Activated CD8-positive, alpha-beta memory T cell treated with anti-CD3 and anti-CD28 coated beads, Interleukin-2, amount 10 ng/mL, durations not matched to agents 7 days and 5 days (primary cell): Measurements from ENCODE around the gene FCHSD2. TPM values are rescaled to one million over a fixed set of nuclear protein-coding genes. Genes with fewer than 3 reads are reported as not detected.

Experiments used
- ATAC-seq: fragments of 150-1000 bp; cut with Tn5 transposase; one replicate; pipeline ENCODE4 v1.10.0; 2021; ENCODE audit warnings: moderate library complexity
- CTCF ChIA-PET: fragments of 350-600 bp; sonication (Branson Sonifier 250); formaldehyde crosslinking; loops from one replicate; lab custom pipeline; 2021; ENCODE audit warnings: antibody characterized with exemption; lab: Charles Lee
- DNase-seq: peaks from one replicate; pipeline ENCODE4 v3.0.0-alpha.2; 2020
- H3K27ac Mint-ChIP-seq: one replicate; pipeline ENCODE4 v1.8.0; 2021; ENCODE audit warnings: mild to moderate bottlenecking, mixed read lengths
- H3K27me3 Mint-ChIP-seq: one replicate; pipeline ENCODE4 v1.8.0; 2021; ENCODE audit warnings: mixed read lengths
- H3K36me3 Mint-ChIP-seq: one replicate; pipeline ENCODE4 v1.8.0; 2021; ENCODE audit warnings: mild to moderate bottlenecking, mixed read lengths
- H3K4me1 Mint-ChIP-seq: one replicate; pipeline ENCODE4 v1.8.0; 2021; ENCODE audit warnings: mixed read lengths
- H3K4me3 Mint-ChIP-seq: one replicate; pipeline ENCODE4 v1.8.0; 2021; ENCODE audit warnings: mild to moderate bottlenecking, moderate library complexity, mixed read lengths
- H3K9me3 Mint-ChIP-seq: one replicate; pipeline ENCODE4 v1.8.0; 2022; ENCODE audit warnings: low read depth, mixed read lengths
- total RNA-seq, 2 experiments: library from RNA; stranded (reverse); gene quantifications; one replicate each; pipeline ENCODE4 v1.2.3, GENCODE V29; 2021

Gene FCHSD2
- total RNA-seq, 2 experiments from 2014 or later, result 42.1 to 71.0 TPM

DNA sequence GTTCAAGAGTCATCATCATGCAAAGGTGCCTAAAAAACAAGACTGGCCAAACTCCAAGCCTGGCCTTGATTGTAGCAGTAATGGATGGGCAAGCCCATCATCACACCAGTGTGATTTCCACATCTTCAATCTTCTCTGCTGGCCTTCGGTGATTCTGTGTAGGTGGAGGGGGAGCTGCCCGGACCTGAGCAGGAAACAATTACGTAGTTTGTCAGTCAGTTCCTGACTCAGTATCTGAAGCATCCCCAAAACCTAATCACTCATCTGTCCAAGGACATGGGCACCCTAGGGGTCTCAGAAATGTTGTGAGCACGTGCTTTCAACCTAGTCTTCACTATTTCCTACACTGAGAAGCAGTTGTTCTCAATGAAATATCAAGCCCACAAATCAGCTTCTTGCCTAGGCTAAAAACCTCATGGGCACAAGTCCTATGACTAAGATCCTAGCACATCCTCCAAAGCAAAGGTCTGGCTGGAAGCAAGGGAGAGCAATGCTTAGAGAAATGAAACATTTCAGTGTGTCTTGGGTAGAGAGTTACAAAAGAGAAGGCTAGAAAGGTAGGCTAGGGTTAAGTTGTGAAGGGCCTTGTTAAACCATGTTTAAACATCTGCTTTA is 303.3 kb downstream of the FCHSD2 start:
- H3K27me3 Mint-ChIP-seq, result no peaks in the 10 kb centered on the region
- no peak overlapping the region for H3K27ac Mint-ChIP-seq
- no peaks in the 10 kb centered on the region for H3K9me3 Mint-ChIP-seq
- DNase-seq (no peak), ATAC-seq (no peak)
- H3K36me3 Mint-ChIP-seq, result peaks cover 32% of the 10 kb centered on the region
- peaks cover 23% of the 10 kb centered on the region for H3K4me1 Mint-ChIP-seq
- CTCF ChIA-PET, result interaction anchor here (1.6 to 2.4 kb wide), 2 partner anchors 7 to 304 kb away, joined by 3 to 12 read pairs; partner anchors contain the start of gene FCHSD2
- H3K4me3 Mint-ChIP-seq, result no peak overlapping the region

GRCh38 chr11:72836111-72836510 is 306.0 kb downstream of the FCHSD2 start:
- ATAC-seq (no peak), DNase-seq (no peak)
- H3K27me3 Mint-ChIP-seq, result no peaks in the 10 kb centered on the region
- H3K4me3 Mint-ChIP-seq, result no peak overlapping the region
- H3K27ac Mint-ChIP-seq, result peak overlapping the region; percentile 35
- no peaks in the 10 kb centered on the region for H3K9me3 Mint-ChIP-seq
- peaks cover 25% of the 10 kb centered on the region for H3K4me1 Mint-ChIP-seq
- CTCF ChIA-PET, result interaction anchor here (0.6 to 1.0 kb wide), 6 partner anchors 8 to 347 kb away, joined by 3 read pairs; no protein-coding TSS in a partner anchor
- peaks cover 23% of the 10 kb centered on the region for H3K36me3 Mint-ChIP-seq

DNA sequence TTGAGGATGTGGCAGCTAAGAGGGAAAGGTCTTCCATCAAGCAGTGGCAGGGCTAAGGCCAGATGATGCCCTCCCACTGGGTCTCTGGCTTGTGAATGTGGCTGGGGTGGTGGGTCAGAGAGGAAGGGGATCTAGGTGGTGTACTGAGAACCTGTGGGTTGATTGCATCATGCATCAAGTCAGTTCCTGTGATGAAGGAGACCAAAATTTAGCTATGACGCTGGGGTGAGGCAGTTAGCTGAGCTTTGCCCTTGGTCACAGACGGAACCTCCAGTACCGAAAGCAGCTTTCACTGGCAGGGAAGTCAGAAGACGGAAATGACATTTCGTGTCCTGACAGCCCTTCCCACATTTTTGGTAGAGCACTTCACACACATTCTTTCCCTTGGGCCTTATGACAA is 307.2 kb downstream of the FCHSD2 start:
- ATAC-seq, result no peak
- Mint-ChIP-seq H3K36me3 (peaks cover 20% of the 10 kb centered on the region), H3K9me3 (no peaks in the 10 kb centered on the region), H3K4me1 (peaks cover 25% of the 10 kb centered on the region), H3K27ac (peak overlapping the region; percentile 63), H3K4me3 (no peak overlapping the region), H3K27me3 (no peaks in the 10 kb centered on the region)
- CTCF ChIA-PET, result no interaction called here
- no peak for DNase-seq

GRCh38 chr11:72833811-72834493 is 308.2 kb downstream of the FCHSD2 start:
- no peak for ATAC-seq
- Mint-ChIP-seq H3K4me3 (no peak overlapping the region), H3K36me3 (peaks cover 18% of the 10 kb centered on the region), H3K9me3 (no peaks in the 10 kb centered on the region), H3K4me1 (peaks cover 25% of the 10 kb centered on the region), H3K27ac (no peak overlapping the region), H3K27me3 (no peaks in the 10 kb centered on the region)
- CTCF ChIA-PET, result interaction anchor here (1.0 to 1.5 kb wide), 4 partner anchors 21 to 343 kb away, joined by 3 to 4 read pairs (median 4); no protein-coding TSS in a partner anchor
- DNase-seq, result no peak

DNA sequence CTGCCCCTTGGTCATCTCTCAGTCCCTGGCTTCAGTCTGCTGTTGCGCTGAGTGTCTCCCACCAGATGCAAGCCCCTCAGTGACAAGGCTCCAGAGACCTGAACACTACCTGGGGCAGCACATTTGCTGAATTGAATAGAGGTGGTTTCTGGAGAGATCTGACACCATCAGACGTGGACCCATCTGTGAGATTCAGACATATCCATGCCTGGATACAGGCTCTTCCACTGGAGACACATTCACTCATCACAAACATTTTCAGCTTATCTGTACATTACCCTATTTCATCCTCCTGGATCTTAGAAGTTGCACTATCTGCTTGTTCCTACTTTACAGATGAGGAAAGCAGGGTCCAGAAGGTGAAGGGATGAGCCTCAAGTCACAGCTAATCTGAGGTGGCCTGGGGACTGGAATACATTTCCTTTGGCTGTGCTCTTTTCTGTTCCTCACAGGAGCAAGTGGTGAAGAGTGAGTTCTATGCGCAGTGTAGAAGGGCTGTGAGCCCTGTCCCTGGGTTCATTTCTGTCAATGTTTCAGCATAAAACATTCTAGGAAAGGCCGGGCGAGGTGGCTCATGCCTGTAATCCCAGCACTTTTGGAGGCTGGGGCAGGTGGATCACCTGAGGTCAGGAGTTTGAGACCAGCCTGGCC is 308.9 kb downstream of the FCHSD2 start:
- CTCF ChIA-PET, result interaction anchor here (1.0 to 3.4 kb wide), 7 partner anchors 20 to 410 kb away, joined by 3 to 58 read pairs (median 4); no protein-coding TSS in a partner anchor
- H3K27ac Mint-ChIP-seq, result peak overlapping the region; percentile 56
- H3K4me1 Mint-ChIP-seq, result peaks cover 27% of the 10 kb centered on the region
- no peak for ATAC-seq
- DNase-seq, result no peak
- H3K9me3 Mint-ChIP-seq, result no peaks in the 10 kb centered on the region
- H3K4me3 Mint-ChIP-seq, result no peak overlapping the region
- H3K27me3 Mint-ChIP-seq, result no peaks in the 10 kb centered on the region
- H3K36me3 Mint-ChIP-seq, result peaks cover 20% of the 10 kb centered on the region

DNA sequence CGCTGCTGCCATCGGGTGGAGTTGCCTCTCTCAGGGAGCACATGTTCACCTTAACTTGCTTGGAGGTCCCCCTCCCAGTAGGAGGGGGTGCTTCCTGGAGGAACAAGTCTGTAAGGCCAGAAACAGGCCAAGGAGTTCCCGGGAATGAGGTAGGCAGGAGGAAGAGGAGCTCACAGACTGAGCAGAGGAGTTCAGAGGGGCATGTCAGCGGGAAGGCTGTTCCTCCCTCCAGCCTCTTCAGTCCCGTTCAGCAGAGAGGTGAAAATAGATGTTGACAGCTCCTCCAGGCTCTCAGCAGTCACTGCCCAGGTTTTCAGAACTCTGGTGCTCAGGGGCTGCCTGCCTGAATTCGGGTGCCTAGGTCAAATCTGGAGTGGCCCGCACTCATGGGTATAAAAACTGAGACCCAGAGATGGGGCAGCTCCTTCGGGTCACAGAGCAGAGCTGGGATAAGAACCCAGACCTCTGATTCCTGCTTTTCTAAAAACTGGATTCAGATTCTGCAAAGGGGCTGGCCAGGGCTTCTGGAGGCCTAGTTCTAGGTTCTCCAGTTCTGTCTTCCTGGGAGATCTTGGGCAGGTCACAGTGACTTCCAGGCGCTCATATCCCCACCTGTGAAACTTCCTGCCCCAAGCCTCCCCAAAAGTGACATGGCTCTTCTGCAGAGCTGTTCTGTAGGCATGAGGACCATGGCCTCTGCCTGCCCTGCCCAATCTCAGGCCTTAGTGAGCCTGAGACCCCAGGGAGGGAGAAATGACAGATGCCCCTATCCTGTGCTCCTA is 309.6 kb downstream of the FCHSD2 start:
- peaks cover 29% of the 10 kb centered on the region for H3K4me1 Mint-ChIP-seq
- no peak for DNase-seq
- no peaks in the 10 kb centered on the region for H3K27me3 Mint-ChIP-seq
- H3K36me3 Mint-ChIP-seq, result peaks cover 22% of the 10 kb centered on the region
- no peak overlapping the region for H3K4me3 Mint-ChIP-seq
- CTCF ChIA-PET, result interaction anchor here (0.5 to 3.4 kb wide), 22 partner anchors 8 to 503 kb away, joined by 3 to 58 read pairs (median 4); partner anchors contain the start of gene FCHSD2
- ATAC-seq, result no peak
- no peaks in the 10 kb centered on the region for H3K9me3 Mint-ChIP-seq
- H3K27ac Mint-ChIP-seq, result peak overlapping the region; percentile 56

GRCh38 chr11:72831521-72832300 is 310.4 kb downstream of the FCHSD2 start:
- ATAC-seq (peak; percentile 54), DNase-seq (peak; percentile 67)
- CTCF ChIA-PET, result interaction anchor here (0.5 to 3.4 kb wide), 25 partner anchors 8 to 504 kb away, joined by 3 to 58 read pairs (median 4); partner anchors contain the start of gene FCHSD2
- no peak overlapping the region for H3K4me3 Mint-ChIP-seq
- peaks cover 20% of the 10 kb centered on the region for H3K36me3 Mint-ChIP-seq
- no peaks in the 10 kb centered on the region for H3K9me3 Mint-ChIP-seq
- peaks cover 34% of the 10 kb centered on the region for H3K4me1 Mint-ChIP-seq
- H3K27ac Mint-ChIP-seq, result peak overlapping the region; percentile 37
- no peaks in the 10 kb centered on the region for H3K27me3 Mint-ChIP-seq

- no peak overlapping the region for H3K4me3 Mint-ChIP-seq
- H3K9me3 Mint-ChIP-seq, result no peaks in the 10 kb centered on the region
- H3K27me3 Mint-ChIP-seq, result no peaks in the 10 kb centered on the region
- H3K36me3 Mint-ChIP-seq, result peaks cover 20% of the 10 kb centered on the region
- peaks cover 29% of the 10 kb centered on the region for H3K4me1 Mint-ChIP-seq
- CTCF ChIA-PET, result interaction anchor here (1.9 to 3.4 kb wide), 3 partner anchors 8 to 348 kb away, joined by 8 to 58 read pairs (median 20); no protein-coding TSS in a partner anchor
- DNase-seq, result no peak
- H3K27ac Mint-ChIP-seq, result peak overlapping the region; percentile 17
- ATAC-seq, result no peak
These were observed 312.1 kb downstream of the FCHSD2 start for GRCh38 chr11:72829884-72830533.

DNA sequence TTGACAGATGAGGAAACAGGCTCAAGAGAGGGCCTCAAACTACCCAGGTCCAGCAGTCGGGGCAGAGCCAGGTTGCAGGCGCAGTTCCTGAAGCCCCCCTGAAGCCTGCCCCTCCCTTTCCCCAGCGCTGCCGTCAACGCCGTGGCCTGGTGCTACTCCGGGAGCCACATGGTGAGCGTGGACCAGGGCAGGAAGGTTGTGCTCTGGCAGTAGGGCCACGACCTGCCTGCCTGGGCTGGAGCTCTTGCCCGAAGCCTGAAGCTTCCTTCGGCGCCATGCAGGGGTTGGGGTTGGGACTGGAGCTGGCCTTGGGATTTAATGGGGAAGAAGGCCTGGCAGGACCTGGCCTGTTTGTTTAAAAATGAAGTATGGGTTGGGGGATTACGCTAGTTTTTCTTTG is 312.9 kb downstream of the FCHSD2 start:
- H3K36me3 Mint-ChIP-seq, result peaks cover 20% of the 10 kb centered on the region
- no peaks in the 10 kb centered on the region for H3K27me3 Mint-ChIP-seq
- peaks cover 21% of the 10 kb centered on the region for H3K4me1 Mint-ChIP-seq
- peak overlapping the region; percentile 17 for H3K27ac Mint-ChIP-seq
- no peaks in the 10 kb centered on the region for H3K9me3 Mint-ChIP-seq
- CTCF ChIA-PET, result interaction anchor here (2.3 kb wide), 1 partner anchor 349 kb away, joined by 20 read pairs; no protein-coding TSS in a partner anchor
- no peak for ATAC-seq
- H3K4me3 Mint-ChIP-seq, result no peak overlapping the region
- no peak for DNase-seq

- no peak for ATAC-seq
- CTCF ChIA-PET, result interaction anchor here (1.2 to 2.3 kb wide), 5 partner anchors 13 to 357 kb away, joined by 4 to 20 read pairs (median 7); no protein-coding TSS in a partner anchor
These were observed 313.4 kb downstream of the FCHSD2 start for GRCh38 chr11:72828692-72829101.

GRCh38 chr11:72828081-72828567 is 314.0 kb downstream of the FCHSD2 start:
- Mint-ChIP-seq H3K27ac (peak overlapping the region; percentile 89), H3K4me3 (peak overlapping the region; percentile 21), H3K36me3 (peaks cover 22% of the 10 kb centered on the region), H3K27me3 (no peaks in the 10 kb centered on the region), H3K9me3 (no peaks in the 10 kb centered on the region), H3K4me1 (peaks cover 21% of the 10 kb centered on the region)
- CTCF ChIA-PET, result interaction anchor here (0.9 to 2.3 kb wide), 11 partner anchors 8 to 358 kb away, joined by 3 to 20 read pairs (median 4); partner anchors contain the start of gene STARD10
- ATAC-seq (peak; percentile 22), DNase-seq (no peak)

More at GRCh38 chr11:72828692-72829101, 313.4 kb downstream of the FCHSD2 start:
- Mint-ChIP-seq H3K27me3 (no peaks in the 10 kb centered on the region), H3K4me3 (no peak overlapping the region), H3K27ac (peak overlapping the region; percentile 89), H3K4me1 (peaks cover 20% of the 10 kb centered on the region), H3K36me3 (peaks cover 20% of the 10 kb centered on the region), H3K9me3 (no peaks in the 10 kb centered on the region)
- DNase-seq, result no peak
